ENCODE results near the gene ADORA2A.

DNA sequence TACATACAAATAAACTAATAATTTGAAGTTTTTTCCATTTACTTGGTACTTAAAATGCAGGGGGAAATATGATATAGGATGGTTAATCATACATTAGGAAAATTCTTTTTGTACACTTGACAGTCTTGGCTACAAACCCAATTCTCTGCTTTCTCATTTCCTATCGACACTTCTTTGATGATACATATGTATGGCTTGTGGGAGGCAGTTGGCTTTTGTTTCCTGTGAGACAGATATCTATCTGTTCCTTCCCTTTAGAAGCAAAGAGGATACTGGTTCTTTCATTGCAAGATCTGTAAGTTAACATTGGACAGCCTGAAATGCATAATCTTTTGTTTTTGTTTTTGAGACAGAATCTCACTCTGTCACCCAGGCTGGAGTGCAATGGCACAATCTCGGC lies 47.9 kb upstream of the ADORA2A start:
- TF ChIP-seq, protein P1, sequence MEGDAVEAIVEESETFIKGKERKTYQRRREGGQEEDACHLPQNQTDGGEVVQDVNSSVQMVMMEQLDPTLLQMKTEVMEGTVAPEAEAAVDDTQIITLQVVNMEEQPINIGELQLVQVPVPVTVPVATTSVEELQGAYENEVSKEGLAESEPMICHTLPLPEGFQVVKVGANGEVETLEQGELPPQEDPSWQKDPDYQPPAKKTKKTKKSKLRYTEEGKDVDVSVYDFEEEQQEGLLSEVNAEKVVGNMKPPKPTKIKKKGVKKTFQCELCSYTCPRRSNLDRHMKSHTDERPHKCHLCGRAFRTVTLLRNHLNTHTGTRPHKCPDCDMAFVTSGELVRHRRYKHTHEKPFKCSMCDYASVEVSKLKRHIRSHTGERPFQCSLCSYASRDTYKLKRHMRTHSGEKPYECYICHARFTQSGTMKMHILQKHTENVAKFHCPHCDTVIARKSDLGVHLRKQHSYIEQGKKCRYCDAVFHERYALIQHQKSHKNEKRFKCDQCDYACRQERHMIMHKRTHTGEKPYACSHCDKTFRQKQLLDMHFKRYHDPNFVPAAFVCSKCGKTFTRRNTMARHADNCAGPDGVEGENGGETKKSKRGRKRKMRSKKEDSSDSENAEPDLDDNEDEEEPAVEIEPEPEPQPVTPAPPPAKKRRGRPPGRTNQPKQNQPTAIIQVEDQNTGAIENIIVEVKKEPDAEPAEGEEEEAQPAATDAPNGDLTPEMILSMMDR (IDR thresholded peaks at IDR 0.05) = no peak
- TF ChIP-seq POLR2A (IDR thresholded peaks at IDR 0.05) (no peak), POLR2AphosphoS5 (IDR thresholded peaks at IDR 0.05) (no peak), EP300 (IDR thresholded peaks at IDR 0.05) (no peak)

Data from stomach (tissue), 4 donors.